ENCODE measurements around the gene PDE8A.

DNA sequence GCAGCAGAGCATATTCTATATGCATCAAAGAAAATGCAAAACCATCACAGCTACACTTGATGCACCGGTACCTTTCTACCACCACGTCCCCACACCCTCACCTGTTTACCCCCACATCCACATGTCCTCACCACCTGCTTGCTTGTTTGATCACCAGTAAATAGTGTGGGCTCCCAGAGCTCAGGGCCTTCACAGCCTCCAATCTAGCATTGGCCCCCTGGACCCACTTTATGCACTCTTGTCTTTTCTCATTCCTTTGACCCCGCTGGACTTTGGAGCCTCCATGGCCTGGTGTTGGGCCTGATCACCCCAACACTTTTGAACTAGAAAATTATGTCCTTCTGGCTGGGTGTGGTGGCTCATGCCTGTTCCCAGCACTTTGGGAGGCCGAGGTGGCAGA is 190.1 kb downstream of the PDE8A start:
- no peak for TF ChIP-seq CTCF (tag by site-specific recombination; IDR thresholded peaks at IDR 0.05)
- TF ChIP-seq ZNF292 (tag by site-specific recombination; IDR thresholded peaks at IDR 0.05; ENCODE audit: borderline replicate concordance, low read depth): no peak
